Posterior vena cava (tissue), 2 donors: ENCODE data around the gene EVI5L. TPM values are rescaled to one million over a fixed set of nuclear protein-coding genes. Genes with fewer than 3 reads are reported as not detected.

Experiments
- DNase-seq: peaks from one replicate; pipeline ENCODE4 v3.0.0-alpha.2; 2020; ENCODE audit warnings: low spot score
- intact Hi-C, 2 donors: fragments of 100-400 bp; cut with DNase I; formaldehyde crosslinking; loops; one replicate each; pipeline versions ENCODE4 v1.14.1 to v1.14.2; 2022 to 2023
- total RNA-seq, 2 donors: library from RNA; stranded (reverse); fragmentation: NEBNext Ultra II Directional; extraction: Animal tissue kit (Norgen Biotek cat#: 25700); gene quantifications; one replicate each; pipeline ENCODE4 v1.2.1, GENCODE V29; 2021
- donor health status: DM: yes; HTN: yes; CAD: no.
- donor health status: DM: yes; HTN: yes; CAD: no.

Gene EVI5L
- total RNA-seq, 2 donors from 2014 or later = 14.9 to 16.0 TPM

GRCh38 chr19:7867092-7867844 is 37.2 kb downstream of the EVI5L start:
- no peak for DNase-seq
- intact Hi-C loops = no loop called here

- no peak for DNase-seq
- intact Hi-C loops = no loop called here
Observed at GRCh38 chr19:7868326-7868670, 38.3 kb downstream of the EVI5L start.

DNA sequence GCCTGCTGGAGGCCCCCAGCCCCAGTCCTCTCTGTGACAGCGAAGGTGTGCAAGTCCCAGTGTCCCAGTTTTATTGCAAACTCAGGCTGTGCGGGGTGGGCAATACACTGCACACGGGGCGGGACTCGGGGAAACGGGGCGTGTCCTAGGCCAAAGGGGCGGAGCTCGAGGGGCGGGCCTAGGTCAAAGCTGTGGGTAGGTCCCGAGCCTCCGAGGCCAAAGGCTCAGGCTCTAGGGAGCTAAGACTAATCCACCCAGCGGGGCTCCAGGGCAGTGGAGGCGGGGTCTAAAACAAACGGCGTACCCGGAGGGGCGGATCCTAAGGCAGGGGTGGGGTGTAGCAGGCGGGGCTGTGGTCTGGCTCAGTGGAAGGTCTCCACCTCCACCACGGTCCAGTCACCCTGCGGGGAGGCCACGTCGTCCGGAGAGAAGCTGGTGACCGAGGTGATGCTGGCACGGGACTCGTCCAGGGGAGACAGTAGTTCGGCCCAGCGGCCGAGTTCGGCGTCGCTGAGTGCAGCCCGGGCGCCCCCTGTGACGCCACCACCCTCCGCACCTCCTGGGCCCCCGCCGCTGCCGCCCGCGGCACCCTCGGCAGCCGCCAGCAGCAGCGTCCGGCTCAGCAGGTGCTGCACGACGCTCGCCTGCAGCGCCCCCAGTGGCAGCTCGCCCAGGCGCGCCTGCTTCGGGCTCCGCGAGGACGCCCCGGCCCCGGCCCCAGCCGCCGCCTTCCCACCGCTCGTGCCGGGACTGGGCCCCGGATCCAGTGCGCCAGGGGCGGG is 38.8 kb downstream of the EVI5L start:
- DNase-seq = peak; percentile 88

GRCh38 chr19:7869453-7869909 is 39.5 kb downstream of the EVI5L start:
- intact Hi-C loops = no loop called here
- no peak for DNase-seq

More for the DNA sequence above, 38.8 kb downstream of the EVI5L start:
- intact Hi-C loops = no loop called here

- intact Hi-C loops = no loop called here
- peak; percentile 90 for DNase-seq
Observed at GRCh38 chr19:7869910-7870511, 40.0 kb downstream of the EVI5L start.

- DNase-seq = no peak
- intact Hi-C loops = no loop called here
Observed at GRCh38 chr19:7870571-7871436, 40.8 kb downstream of the EVI5L start.

DNA sequence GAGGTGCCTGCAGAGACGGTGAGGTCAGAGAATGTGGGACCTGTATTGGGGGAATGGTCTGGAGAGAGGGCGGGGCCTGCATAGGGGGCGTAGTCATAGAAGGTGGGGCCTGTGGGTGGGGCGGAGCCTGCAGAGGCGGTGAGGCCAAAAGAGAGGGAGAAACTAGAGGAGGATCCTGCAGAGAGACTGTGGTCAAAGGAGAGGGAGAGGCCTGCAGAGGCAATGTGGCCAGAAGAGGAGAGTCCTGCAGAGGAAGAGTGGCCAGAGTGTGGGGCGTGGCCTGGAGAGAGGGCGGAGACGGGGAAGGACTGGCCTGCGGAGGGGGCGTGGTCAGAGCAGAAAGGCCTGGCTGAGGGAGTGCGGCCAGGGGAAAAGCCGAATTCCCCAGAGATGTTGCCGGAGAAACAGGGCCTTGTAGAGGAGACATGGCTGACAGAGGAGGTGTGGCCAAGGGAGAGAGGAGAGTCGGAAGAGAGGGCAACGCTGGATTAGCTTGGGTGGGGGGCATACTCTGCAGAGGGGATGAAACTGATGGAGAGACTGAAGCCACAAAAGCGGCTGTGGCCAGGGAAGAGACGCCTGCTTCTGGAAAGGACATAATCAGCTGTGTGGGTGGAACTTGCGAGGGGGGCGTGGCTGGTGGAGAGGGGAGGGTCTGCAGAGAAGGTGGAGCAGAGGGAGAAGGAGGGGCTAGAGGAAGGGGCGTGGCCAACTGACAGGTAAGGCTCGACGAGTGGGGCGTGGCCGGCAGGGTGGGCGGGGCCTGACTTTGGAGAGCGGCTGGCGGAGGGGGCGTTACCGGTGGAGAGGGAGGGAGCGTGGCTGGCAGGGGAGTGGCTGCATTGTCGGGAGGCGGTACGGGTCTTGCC is 41.7 kb downstream of the EVI5L start:
- intact Hi-C loops = no loop called here
- peak; percentile 96 for DNase-seq

GRCh38 chr19:7872306-7873204 is 42.5 kb downstream of the EVI5L start:
- intact Hi-C loops = no loop called here
- no peak for DNase-seq

DNA sequence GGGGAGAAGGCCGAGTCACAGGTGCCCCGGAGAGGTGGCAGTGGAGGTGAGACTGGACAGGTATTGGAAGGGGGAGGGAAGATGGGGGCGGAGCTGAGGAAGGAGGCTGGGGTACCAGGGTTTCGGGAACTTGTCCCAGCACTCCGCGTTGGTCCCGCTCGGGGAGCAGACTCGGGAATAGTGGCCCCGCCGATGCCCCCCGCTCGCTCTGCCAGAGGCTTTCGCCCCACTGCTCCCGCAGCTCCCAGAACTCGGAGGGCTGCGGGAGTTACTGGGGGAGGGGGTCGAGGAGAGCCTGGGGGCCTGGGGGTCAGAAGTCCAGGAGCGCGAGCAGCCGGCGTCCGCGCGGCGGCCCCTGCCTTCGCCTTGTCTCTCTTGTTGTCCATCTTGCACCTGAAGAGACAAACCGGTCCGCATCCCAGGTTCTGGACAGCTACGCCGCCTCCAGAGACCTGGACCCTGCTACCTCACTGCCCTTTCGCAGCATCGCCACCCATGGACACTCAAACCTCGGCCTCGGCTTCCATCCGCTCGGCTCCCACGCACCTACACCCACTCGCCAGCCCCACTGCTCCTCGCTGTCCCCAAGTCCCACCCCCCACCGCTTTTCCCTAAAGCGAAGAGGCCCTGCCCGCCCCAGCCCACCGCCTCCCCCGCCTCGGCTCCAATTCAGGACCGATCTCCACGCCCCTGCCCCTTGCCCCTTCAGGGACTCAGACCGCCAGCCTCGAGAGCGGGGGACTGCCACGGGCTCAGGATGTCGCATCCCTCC is 43.5 kb downstream of the EVI5L start:
- DNase-seq = no peak
- intact Hi-C loops = loop anchor here in 1 of 2 donors (1.0 kb wide), 1 partner anchor 43 kb away; the partner anchor contains the start of gene EVI5L

DNA sequence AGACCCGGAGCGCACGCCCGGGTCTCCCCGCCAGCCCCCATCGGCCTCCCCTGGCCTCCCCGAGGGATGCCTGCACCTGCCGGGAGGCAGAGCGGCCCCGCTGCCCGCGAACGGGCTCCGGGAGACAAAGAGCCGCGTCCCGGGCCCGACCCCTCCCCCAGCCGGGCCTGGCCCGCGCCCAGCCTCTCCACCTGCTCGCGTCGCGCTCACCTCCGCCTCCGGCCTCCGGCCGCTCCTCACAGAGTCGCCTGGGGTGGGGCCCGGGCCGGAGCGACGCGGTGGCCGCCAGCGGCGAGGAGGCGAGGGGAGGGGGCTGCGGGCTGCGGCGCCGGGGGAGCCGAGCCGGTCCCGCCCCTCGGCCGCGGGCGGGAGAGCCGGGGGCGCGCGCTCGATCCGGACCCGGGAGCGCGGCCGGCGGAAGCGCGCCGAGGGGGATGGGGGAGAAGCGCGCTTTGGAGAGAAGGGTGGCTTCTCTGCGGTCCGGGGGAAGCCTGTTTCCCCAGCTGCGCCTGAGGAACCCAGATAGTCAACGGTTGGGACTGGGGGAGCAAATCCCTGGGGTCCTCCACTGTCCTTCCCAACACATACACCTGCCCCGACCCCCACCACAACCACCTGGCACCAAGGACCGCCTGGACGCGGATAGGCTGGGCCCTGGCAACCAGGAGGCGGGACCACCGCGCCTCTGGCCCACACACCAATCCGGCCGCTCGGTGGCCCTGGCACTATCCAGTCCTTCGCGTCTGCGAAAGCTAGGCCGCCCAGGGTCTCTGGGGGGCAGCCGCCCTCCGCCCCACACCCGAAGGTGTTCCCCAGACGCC is 44.3 kb downstream of the EVI5L start, which contains the start of gene PRR36:
Gene PRR36, minus strand, starts transcription at position 315 of the 821 bp plus-strand sequence. CDS start 701 bp downstream, outside the sequence.
- DNase-seq = no peak
- intact Hi-C loops = loop anchor here in 1 of 2 donors (1.0 kb wide), 1 partner anchor 44 kb away; the partner anchor contains the start of gene EVI5L

DNA sequence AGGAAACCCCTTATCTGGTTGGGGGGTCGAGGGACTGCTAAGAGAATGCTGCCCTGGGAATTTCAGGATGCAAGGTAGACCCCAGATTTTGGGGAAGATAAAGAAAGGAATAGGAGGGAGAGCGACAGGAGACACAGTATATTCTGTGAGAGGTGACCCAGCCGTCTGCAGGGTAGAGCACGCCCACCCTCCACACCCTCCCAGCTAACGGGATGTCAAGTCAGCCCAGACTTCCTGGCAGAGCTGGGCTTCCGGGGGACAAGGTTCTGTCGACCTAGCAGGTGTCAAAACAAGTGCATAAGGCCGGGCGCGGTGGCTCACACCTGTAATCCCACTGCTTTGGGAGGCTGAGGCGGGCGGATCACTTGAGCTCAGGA is 44.9 kb downstream of the EVI5L start:
- intact Hi-C loops = loop anchor here in 1 of 2 donors (1.0 kb wide), 1 partner anchor 45 kb away; the partner anchor contains the start of gene EVI5L
- DNase-seq = no peak

- intact Hi-C loops = no loop called here
- no peak for DNase-seq
Observed at GRCh38 chr19:7877249-7877836, 47.3 kb downstream of the EVI5L start.

DNA sequence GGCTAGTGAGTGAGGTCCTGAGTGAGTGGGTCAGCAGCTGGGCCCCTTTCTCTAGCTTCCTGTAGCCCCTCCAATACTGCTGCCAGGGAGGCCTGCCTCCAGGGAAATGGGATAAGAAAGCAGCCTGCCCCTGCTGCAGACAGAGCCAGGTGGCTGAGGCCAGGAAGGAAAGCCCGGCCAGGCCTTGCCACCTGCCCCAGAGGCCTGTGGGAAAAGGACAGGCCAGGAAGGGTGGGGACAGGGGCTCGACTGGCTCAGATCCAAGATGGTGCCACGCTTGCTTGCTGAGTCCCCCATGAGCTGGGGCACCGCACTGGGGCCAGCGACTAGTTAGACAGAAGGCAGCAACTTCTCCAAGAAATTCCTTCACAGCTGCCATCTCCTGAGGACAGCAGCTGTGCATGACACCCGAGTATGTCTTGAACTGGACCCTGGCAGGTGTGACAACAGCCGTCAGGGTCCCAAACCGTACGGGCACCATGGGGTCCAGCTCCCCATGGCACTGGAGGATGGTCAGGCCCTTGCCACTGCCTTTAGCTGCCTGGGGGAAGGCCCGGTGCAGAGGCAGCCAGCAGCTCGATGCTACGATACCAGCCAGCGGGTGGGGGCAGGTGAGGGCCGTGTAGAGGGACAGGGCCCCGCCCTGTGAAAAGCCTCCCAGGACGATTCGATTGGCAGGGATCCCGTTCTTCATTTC is 49.2 kb downstream of the EVI5L start:
- intact Hi-C loops = no loop called here
- no peak for DNase-seq

DNA sequence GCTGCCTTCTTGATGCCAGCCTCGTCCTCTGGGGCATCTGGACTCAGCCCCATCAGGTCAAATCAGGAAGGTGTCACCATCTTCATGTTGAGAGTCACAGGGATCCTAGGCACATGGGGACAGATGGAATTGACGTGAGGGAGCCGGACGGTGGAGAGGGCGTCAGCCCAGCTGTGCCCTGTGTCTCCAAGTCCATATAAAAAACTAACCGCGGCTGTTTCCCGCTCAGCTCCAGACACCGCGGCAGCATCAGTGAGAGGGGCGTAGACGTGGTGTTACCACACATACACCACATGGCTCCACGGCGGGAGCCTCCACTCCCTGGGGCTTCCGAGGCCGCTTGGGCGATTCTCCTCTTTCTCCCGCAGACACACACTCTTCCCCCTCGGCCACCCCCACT is 49.8 kb downstream of the EVI5L start:
- intact Hi-C loops = no loop called here
- DNase-seq = no peak

- no peak for DNase-seq
- intact Hi-C loops = no loop called here
Observed at GRCh38 chr19:7881910-7882309, 51.9 kb downstream of the EVI5L start.
